AG04450 (cell line): ENCODE measurements around the gene RAB9A. TPM values are rescaled to one million over a fixed set of nuclear protein-coding genes. Genes with fewer than 3 reads are reported as not detected.

ENCODE experiments used
- CTCF ChIA-PET: fragments of 300-600, 350-600 bp; formaldehyde crosslinking; extraction: SDS; loops from one replicate; lab custom pipeline; 2022; ENCODE audit warnings: antibody characterized with exemption, inconsistent platforms; lab: Charles Lee
- POLR2A ChIA-PET: fragments of 350-600 bp; formaldehyde crosslinking; extraction: SDS; loops from one replicate; lab custom pipeline; 2021; ENCODE audit warnings: antibody characterized with exemption, inconsistent platforms; lab: Yijun Ruan, JAX
- DNase-seq: peaks from one replicate; pipeline ENCODE4 v3.0.0-alpha.2; 2011; ENCODE audit warnings: low read depth, low spot score
- H3K27ac ChIP-seq: one replicate; pipeline ENCODE4 v1.5.1; 2012; ENCODE audit warnings: low read depth, low read length, control low read depth
- H3K27me3 ChIP-seq: one replicate; pipeline ENCODE4 v1.6.0; 2012; ENCODE audit warnings: low read length; ENCODE audit not compliant: control insufficient read depth, insufficient read depth
- H3K4me3 ChIP-seq: 2 replicates; pipeline ENCODE4 v1.5.1; 2011; ENCODE audit warnings: mild to moderate bottlenecking, low read depth, low read length, control low read depth
- H3K9me3 ChIP-seq: 2 replicates; pipeline ENCODE4 v1.5.1; 2012; ENCODE audit warnings: low read length; ENCODE audit not compliant: control insufficient read depth, insufficient read depth
- polyA plus RNA-seq: library from polyadenylated mRNA; depleted of rRNA; stranded (reverse); fragments of >200 nt; gene quantifications from 2 replicates; pipeline ENCODE4 v1.2.3, GENCODE V29; 2011; rRNA removed
- TF ChIP-seq, protein P1 (sequence below): IDR thresholded peaks from 2 replicates; pipeline ENCODE4 v1.5.1; 2011; ENCODE audit warnings: low read depth, low read length, control low read depth, inconsistent platforms

Gene RAB9A
- polyA plus RNA-seq, 1 experiment: 41.7 TPM

DNA sequence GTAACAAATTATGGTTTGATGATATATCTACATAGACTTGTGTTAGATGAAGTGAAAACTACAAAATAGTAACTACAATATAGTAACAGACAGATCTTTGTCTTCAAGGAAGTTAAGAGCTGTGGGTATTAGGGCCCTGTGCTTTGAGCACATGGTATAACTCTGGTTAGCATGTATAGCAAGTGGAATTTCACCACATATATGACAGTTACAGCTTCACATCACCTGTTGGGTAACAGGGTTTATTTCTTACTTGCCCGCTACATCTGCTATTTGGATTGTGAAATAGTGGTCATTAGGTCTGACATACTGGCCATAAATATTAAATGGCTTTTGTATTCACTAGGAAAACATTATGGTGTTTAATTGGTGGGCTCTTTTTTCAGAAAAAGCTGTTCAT is 65.8 kb downstream of the RAB9A start:
- Histone ChIP-seq H3K9me3 (no peaks in the 10 kb centered on the region), H3K27me3 (no peaks in the 10 kb centered on the region), H3K4me3 (no peak overlapping the region), H3K27ac (no peak overlapping the region)
- DNase-seq: no peak
- ChIA-PET CTCF (no interaction called here), POLR2A (no interaction called here)
- TF ChIP-seq, protein P1, sequence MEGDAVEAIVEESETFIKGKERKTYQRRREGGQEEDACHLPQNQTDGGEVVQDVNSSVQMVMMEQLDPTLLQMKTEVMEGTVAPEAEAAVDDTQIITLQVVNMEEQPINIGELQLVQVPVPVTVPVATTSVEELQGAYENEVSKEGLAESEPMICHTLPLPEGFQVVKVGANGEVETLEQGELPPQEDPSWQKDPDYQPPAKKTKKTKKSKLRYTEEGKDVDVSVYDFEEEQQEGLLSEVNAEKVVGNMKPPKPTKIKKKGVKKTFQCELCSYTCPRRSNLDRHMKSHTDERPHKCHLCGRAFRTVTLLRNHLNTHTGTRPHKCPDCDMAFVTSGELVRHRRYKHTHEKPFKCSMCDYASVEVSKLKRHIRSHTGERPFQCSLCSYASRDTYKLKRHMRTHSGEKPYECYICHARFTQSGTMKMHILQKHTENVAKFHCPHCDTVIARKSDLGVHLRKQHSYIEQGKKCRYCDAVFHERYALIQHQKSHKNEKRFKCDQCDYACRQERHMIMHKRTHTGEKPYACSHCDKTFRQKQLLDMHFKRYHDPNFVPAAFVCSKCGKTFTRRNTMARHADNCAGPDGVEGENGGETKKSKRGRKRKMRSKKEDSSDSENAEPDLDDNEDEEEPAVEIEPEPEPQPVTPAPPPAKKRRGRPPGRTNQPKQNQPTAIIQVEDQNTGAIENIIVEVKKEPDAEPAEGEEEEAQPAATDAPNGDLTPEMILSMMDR: no peak

DNA sequence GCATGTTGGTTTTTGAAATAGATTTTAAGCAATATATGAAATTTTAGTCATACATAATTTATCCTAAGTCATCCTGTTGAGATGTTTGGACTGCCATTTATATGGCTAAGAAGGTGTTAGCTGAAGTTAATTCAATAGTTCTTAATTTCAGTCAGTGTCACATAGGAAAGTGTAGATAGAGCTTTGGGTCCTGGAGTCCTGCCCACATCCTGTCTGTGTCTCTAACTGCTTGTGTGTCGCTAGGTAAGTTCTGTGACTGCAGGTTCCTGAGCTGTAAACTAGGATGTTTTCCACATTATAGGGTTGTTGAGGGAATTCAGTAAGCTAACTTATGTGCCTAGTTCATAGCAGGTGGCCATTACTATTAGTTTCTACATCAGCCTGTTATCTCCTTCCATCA is 66.3 kb downstream of the RAB9A start:
- H3K4me3 ChIP-seq: no peak overlapping the region
- ChIA-PET CTCF (no interaction called here), POLR2A (no interaction called here)
- no peaks in the 10 kb centered on the region for H3K27me3 ChIP-seq
- TF ChIP-seq, protein P1: no peak
- no peak overlapping the region for H3K27ac ChIP-seq
- DNase-seq: no peak
- H3K9me3 ChIP-seq: no peaks in the 10 kb centered on the region

DNA sequence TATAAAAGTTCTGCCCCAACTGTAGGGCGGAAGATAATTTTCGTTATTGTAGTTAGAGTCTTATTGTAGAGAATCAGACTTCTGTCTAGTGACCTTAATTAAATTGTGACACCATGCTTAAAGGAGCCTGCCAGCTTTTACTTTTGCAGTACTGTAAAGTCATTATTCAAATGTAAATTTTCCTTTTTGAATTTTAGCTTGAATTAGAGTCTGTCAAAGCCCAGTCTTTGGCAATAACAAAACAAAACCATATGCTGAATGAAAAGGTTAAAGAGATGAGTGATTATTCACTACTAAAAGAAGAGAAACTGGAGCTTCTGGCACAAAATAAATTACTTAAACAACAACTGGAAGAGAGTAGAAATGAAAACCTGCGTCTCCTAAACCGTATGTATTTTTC is 67.5 kb downstream of the RAB9A start:
- Histone ChIP-seq H3K27ac (no peak overlapping the region), H3K9me3 (no peaks in the 10 kb centered on the region), H3K27me3 (no peaks in the 10 kb centered on the region), H3K4me3 (no peak overlapping the region)
- TF ChIP-seq, protein P1: no peak
- no peak for DNase-seq
- CTCF ChIA-PET: interaction anchor here (0.7 to 1.1 kb wide), 2 partner anchors 249 to 1592 kb away, joined by 4 read pairs; no protein-coding TSS in a partner anchor
- POLR2A ChIA-PET: no interaction called here

DNA sequence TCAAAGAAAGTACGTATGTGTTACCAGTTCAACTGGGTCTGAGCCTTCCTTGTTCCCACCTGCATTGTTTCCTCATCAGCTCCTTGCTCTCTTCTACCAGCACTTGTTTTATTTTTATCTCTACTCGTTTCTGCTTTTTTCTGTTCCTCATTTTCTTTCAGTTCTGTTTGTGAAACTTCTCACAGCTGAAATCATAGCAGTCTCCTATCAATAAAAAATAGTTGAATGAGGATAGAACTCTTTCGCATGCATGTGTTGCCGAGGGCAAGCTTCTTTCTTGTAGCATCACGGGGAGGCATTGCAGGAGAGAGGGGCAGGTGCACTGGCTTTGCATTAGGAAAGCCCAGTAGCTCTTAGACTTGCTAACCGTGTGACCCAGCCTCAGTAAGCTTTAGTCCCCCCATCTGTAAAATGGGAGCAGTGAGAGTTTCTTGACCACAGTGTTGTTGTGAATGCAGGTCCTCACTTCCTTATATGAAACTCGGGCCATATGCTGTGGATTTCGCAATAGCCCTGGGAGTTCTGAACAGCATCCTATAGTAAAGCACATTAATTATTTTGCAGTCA is 70.3 kb downstream of the RAB9A start:
- ChIA-PET CTCF (no interaction called here), POLR2A (no interaction called here)
- Histone ChIP-seq H3K9me3 (no peaks in the 10 kb centered on the region), H3K4me3 (no peak overlapping the region), H3K27ac (no peak overlapping the region), H3K27me3 (no peaks in the 10 kb centered on the region)
- TF ChIP-seq, protein P1: no peak
- no peak for DNase-seq

Other genes starting within 250 kb of the RAB9A start
- not detected in 2 replicates for gene EGFL6, start 119.5 kb upstream of the RAB9A start, polyA plus RNA-seq
- gene TCEANC, start 36.0 kb upstream of the RAB9A start, polyA plus RNA-seq: 1.2 and 1.7 TPM in 2 replicates
- gene TRAPPC2, start 45.5 kb downstream of the RAB9A start, polyA plus RNA-seq: 9.7 and 11.1 TPM in 2 replicates
- 9.9 and 14.1 TPM in 2 replicates for gene OFD1, start 45.6 kb downstream of the RAB9A start, polyA plus RNA-seq
- 0.35 and 0.67 TPM in 2 replicates for gene GPM6B, start 128.0 kb downstream of the RAB9A start, polyA plus RNA-seq